IPS-NIHi7 (cell line): ENCODE data around the gene LRP1B.

Experiments used
- DNase-seq: peaks from one replicate; pipeline ENCODE4 v3.0.0; 2012; ENCODE audit warnings: mixed read lengths; ENCODE audit errors: extremely low spot score

Gene LRP1B

DNA sequence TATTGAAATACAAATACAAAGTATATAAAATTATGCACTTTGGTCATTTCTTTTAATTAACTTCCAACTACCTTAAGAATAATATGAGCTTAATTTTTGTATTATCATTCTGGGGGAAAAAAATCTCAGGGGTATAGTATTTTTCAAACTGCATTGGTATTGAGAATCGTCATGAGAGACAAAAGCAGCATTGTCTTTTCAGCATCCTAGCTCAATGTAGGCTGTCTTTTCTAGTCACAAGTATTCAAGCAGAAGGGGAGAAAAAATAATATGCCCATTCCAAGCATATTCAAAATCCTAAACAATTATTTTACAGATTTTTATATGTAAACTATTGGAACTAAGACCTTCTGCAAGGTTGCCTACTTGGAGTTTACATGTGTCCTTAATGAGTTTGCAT is 693.3 kb downstream of the LRP1B start:
- DNase-seq, result no peak

DNA sequence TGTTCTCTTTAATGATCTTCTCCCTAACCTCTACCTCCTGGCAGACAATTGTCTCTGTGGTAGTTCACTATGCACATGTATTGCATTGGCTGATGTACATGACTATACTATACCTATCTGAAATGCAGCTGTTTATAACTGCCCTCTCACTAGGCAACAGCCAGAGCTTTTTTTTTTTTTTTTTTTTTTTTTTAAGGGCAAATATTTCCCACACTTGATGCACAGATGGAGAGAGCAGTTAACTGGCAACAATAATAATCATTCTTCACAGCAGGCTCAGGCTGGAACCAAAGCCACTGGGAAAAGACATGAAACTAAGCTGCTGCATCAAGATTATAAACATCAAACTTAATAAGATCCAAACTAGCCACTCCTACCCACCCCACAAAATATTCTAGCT is 707.7 kb downstream of the LRP1B start:
- DNase-seq, result no peak

DNA sequence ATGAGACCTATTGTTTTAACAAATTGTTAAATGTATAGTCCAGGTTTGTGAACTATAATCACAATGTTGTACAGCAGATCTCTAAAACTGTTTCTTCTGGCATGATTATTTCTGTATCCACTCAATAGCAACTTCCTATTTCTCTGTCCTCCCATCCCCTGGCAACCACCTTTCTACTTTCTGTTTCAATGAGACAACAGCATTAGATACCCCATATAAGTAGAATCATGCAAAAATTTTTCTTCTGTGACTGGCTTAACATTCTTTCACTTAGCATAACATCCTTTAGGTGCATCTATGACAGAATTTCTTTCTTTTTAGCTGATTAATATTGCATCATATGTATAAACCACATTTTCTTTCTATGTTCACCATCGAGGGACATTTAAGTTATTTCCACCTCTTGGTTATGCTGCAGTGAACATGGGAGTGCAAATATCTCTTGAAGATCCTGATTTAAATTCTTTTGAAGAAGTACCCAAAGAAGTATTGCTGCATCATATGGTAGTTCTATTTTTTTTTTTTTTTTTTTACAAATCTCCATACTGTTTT is 713.5 kb downstream of the LRP1B start:
- DNase-seq, result no peak

DNA sequence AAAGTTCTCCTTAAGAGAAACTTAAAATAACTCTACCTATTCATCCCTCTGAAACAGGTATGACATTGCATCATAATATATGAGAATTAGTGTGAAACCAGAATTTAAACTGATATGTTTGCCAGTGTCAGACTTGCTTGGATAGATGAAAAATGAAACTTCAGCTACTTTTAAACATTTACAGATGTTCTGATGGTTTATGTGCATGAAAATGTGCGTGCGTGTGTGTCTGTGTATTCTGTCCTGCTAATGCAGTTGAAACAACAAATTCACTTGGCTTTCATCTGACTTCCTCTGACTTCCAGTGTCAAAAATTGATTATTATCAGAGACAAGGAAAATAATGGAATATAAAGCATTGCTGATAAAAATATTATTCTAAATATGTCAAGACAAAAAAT is 719.4 kb downstream of the LRP1B start:
- no peak for DNase-seq

DNA sequence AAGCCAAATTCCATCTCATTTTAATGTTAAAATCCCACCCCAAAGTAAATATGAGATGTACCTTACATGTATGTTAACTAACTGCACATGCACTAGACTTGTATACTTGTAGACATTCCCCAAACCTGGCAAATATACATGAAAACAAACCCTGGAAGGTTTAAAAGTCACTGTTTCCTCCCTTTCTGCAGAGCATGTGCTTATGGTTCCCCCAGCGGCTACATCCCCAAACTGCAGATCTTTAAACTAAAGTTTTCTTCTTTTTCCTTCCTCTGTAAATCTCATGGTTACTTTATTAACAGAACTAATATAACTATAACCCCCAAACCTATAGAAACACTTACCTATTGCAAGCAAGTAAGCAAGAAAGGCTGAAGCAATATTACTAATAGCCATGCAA is 731.5 kb downstream of the LRP1B start:
- peak; percentile 44 for DNase-seq

DNA sequence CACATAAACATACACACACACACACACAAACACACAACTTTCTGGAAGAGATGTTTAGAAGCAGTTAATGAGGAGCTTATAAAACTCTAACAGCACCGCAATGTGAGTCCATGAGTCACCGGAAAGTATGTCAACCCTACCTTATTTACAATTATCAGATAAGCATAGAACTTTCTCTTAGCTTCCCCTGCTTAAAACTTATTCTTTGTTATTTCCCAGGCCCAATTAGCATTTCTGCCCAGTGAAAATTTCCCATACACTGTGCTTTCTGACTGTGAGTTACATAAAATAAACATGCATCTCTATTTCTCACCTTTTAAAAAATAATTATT is 737.6 kb downstream of the LRP1B start:
- DNase-seq, result no peak

DNA sequence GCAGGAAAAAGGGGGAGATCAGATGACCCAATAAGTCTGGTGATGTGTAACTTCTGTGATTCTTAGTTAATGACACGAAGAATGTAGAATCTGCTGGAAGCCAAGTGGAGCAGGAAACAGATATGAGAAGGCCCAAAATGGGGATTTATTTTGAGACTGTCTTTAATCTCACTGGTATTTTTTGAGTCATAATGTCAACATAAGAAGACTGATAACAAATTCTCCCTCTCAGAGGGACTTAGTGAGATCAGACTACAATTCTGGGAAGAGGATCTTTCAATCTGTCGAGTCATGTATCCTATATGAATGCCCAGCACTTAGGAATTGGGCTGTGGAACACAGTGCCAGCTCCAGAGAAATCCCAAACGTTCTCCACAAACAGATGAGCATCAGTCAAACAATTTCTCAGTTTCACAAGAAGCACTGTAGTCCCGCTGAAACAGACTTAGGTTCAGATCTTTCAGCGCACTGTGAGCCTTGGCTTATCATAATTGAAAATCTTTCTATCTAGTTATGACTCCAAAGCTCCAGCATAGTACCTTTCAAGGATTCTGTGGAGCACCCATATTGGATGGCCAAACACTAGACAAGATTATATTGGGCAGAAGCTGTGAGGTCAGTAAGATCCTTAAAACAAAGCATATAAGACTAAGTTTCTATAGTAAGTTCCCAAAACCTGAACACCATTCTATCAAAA is 738.2 kb downstream of the LRP1B start:
- no peak for DNase-seq

DNA sequence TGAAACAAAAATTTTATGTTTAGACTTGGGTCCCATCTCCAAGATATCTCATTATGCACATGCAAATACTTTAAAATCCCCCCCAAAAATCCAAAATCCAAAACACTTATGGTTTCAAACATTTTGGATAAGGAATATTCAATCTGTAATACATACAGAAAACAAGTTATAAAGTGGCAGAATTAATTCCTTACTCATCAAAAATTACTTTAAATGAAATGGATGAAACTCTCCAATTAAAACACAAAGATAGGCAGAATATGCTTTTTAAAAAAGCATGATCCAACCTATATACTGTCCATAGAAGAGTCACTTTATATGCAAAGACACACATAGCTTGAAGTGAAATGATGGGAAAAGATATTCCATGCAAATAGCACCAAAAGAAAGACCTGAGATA is 744.6 kb downstream of the LRP1B start:
- DNase-seq, result no peak

DNA sequence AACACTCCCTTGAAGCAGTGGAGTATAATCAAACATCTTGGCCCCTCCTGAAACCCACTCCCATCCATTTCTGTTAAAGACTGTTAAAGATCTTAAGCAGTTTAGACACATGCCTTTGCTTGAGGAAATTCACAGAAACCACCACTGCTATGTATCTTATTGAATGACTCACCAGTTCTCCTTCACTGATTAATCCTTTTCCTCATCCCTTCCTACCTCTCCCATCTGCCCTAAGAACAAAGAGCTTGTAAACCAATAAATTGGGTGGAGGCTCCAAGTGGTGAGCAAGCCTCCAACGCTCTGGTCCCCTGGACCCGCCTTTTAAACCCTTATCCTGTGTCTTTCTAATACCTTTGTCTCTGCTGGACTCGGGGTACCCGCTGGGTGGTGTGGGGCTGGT is 746.1 kb downstream of the LRP1B start:
- no peak for DNase-seq

DNA sequence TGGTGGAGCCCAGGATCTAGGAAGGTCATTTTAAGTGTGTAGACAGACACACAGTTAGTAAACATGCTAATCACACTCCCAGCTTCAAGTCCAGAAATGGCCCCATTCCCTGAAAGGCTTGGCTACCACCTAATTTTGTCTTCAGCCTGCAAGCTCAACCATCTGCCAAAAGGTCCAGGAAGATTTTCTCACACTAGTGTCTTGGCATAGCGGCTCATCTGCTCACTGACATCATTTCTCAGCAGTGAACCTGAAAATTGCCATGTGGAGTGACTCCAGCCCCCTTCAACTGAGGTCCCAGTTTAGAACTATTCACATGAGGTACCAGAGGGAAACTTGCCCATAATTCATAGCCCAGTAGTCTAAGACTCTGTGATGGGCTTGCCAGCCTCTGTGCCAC is 748.9 kb downstream of the LRP1B start:
- DNase-seq, result no peak

DNA sequence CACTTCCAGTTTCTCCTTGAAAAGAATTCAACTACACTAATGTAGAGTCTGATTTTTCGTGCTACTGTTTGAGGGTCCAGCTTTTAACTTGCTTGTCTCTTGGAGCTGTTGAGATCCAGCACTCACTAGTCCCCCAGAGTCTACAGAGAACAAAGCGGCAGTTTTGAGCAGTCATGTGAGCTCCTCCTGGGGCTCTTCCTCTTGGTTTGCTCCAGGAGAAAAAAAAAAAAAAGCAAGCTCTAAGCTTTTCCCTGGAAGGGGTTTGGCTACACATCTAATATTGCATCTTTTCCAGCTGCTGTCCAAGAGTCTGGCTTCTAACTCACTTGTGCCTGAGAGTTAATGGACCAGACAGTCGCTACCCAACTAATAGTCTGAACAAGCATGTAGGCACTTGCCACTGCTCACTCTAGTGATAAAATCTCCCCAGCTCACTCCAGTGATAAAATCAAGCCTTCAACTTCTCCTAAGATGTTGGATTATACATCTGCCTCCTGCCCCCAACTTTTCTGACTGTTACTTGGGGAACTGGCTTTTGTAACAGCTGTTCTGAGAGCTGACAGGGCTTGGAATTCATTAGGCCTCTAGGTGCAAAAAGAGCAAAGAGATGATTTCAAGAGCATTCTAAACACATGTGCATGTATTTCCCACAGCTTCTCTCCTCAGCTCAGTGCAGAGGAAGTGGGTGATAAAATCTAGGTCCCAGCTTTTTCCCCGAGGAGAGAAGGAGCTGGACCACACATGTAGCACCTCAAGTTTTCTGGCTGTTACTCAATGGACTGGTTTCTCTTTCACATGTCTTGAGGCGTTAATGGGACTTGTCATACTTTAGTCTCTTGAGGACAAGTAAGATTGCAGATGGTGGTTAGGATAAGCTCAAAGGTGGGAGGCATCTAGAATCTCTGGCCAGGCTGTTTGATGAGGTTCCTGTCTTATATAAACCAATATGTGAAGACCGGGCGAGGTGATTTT is 750.5 kb downstream of the LRP1B start:
- DNase-seq, result no peak

DNA sequence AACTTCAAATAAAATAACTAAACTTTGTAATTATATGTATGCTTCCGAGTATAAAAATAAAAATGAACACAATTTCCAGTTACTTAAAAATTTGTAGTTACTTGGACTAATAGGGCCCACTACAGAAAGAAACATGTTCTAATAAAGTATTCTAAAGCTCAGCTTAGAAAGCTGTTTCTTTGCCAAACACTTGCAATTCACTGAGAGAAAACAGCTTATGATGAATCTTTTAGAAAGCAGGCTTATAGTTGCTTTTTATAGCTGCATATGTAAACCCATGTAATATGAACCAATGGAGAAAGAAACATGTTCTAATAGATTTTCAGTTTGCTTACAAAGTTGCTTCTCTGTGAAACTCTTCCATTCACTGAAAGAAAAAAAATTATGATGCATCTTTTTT is 766.0 kb downstream of the LRP1B start:
- no peak for DNase-seq

DNA sequence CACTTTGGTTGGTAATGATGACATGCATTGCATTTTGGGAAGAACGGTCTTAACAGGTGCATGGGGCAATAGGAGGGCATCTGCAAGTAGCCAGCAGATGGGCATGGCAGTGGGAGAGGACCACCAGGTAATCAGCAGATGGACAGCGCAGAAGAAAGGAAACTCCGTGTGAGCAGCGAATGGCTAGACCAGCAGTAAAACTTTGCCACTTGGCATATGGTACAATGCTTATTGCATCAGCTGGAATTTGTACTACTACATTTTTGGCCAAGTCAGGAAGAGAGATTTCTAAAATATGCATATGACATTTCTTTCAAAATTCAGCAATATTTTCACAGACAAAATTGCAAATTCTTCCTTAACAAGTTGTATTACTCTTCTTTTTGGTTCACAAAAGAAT is 768.5 kb downstream of the LRP1B start:
- no peak for DNase-seq

DNA sequence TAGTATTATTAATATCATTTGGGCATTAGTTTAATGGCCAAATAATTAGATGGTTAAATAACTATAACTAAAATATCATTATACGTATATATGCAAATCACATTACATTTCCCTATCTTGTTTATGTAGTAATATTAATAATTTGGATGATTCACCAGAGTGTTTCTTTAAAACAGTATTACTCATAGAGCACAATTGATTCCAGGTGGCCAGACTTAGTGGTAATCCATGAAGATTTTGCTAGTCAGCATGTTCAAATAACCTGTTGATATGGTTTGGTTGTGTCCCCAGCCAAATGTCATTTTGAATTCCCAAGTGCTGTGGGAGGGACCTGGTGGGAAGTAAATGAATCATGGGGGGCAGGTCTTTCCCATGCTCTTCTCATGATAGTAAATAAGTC is 782.3 kb downstream of the LRP1B start:
- DNase-seq, result no peak

DNA sequence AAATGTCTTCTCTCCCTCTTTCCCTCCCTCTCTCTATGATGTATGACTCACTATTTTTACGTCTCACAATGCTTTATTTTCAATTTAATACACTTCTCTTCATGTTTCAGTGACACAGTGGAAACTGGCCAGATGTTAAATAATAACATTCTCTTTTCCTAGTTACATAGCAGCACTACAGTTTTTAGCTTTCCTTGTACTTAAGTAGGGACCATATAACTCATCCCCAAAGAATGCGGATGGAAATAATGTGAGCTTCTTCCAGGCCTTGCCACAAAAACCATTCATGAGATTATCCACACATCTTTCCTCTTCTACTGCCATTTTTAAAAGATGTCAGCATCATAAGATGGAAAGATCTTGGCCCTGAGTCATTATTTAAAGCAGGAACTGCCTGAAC is 789.4 kb downstream of the LRP1B start:
- DNase-seq, result no peak

DNA sequence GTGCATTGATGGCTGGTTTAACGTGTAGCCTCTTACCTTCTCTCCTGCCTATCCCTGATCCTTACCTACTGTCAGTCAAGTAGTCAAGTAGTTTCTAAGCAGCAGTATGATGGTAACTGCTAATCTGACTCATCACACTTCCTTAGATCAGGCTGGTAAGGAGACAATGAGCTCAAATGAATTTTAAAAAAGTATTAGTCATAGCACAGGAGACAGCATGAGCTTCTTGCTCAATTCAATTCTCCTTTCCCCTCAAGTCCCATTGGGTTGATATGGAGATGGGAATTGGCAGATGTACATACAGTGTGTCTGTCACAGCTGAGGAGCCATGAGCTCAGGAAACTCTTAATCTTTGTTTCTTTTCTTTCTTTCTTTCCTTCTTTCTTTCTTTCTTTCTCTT is 799.7 kb downstream of the LRP1B start:
- peak; percentile 9 for DNase-seq

DNA sequence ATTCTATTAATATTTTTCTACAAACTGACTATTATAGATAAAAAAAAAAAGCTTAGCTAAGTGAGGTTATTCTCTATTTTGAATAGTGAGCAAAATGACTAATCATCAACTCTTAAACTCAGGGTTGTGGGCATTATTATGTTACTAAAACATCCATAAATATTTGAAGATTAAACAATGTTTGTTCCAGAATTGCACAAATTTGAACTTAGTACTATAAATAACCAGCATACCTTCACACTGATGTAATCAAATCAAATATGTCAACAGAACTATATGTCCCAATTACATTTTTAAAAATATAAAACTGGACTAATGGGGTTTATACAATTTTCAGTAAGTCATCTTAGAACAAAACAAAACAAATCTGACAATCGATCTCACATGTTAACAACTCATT is 800.9 kb downstream of the LRP1B start:
- no peak for DNase-seq

DNA sequence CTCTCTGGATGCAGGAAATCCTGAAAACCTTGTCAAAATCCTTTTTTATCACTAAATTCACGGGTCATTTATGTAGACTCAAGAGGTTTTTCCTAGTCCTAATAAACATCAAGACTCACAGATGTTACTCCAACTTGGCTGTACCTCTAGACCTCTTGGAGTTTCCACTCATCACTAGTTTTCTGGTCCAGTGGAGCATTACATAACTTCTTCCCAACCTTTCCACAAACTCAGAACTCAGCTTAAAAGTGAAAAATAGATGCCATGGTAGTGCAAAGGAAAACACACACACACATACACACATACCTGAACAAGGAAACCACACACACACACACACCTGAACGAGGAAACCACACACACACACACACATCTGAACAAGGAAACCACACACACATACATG is 807.2 kb downstream of the LRP1B start:
- DNase-seq, result no peak

DNA sequence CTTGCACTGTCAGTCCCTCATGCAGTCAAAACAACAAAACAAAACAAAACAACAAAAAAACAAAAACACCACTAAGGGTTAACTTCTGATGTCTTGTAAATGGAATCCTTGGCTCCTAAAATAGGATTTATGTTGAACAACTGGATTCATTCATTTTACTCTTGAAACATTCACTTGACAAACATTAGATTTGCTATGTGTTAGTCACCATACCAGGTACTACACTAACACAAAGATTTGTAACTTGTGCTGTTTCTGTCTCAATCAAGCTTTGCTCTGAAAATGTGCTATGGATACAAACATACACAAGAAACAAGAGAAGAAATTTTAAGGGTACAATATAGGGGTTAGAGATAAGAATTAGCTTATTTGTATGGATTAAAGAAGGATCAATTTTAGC is 812.8 kb downstream of the LRP1B start:
- no peak for DNase-seq

DNA sequence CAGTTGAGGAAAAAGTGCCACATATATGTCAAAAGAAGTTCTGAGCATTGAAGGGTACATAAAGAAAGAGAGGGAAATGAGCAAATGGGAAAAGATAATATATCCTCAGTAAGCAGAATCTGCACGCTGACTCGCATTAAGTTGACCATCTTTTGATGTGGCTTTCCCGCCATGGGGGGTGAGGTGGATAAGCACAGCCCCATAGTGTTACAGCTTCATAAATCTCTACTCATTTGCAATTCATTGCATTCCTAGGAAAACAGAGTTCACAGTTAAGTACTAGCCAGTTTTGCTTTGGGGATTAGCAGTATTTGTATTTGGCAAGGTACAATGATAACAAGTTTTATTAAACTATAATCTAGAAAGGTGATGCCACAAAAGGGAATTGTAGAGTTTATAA is 814.2 kb downstream of the LRP1B start:
- no peak for DNase-seq

DNA sequence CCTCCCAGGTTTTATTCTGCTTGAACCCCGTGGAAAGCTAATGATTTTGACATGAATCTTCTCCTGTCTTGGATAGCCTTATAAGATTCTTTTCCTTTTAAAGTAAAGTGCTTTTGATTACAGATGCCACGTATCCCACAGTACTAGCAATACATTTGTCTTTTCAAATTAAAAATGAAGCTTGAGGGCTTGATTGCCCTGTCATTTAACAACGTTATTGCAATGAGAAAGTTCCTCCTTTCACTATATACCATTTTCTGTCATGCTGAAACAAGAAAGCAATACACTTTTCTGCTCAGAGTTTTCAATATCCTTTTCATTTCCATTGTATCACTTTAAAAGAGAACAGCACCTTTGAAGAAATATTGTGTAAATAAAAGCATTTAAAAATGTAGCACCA is 814.7 kb downstream of the LRP1B start:
- no peak for DNase-seq

DNA sequence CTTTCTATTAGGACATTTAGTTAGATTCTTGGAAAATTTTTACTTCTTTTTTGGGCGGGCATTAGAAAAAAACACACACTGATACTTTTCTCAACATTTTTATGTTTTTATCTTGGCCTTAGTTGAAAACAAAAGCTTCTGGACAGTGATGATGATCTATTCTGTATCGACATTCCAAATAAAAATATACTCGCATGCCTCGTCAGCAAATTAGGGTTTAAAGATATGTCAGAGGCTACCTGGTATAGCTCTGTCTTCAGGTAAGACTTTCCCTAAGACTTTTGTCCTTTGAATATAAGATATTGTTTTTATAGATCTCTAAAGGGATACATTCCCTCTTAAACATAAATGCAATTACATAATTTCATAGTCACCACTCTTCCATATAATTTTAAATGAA is 816.8 kb downstream of the LRP1B start:
- no peak for DNase-seq

DNA sequence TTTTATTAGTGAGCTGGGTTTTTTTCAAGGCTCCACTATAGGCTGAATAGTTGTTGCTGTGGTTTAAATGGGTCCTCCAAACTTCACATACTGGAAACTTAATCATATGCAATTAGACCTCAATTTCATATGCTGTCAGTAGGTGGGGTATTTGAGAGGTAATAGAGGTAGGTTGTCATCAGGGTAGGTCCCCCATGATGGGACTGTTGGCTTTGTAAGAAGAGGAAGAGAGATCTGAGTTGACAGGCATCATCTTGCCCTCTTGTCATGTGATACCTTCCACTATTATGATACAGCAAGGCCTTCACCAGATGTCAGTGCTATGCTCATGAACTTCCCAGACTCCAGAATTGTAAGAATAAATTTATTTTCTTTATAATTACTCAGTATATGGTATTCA is 819.4 kb downstream of the LRP1B start:
- DNase-seq, result no peak
